Pons (tissue), 1 donor: ENCODE data around the gene GALNT18.

Experiments used
- DNase-seq: peaks from one replicate; pipeline ENCODE4 v3.0.0-alpha.2; 2016; ENCODE audit warnings: low spot score

GALNT18 gene

GRCh38 chr11:11428714-11429113 is 193.1 kb downstream of the GALNT18 start:
- DNase-seq: no peak

GRCh38 chr11:11427542-11427941 is 194.3 kb downstream of the GALNT18 start:
- no peak for DNase-seq

GRCh38 chr11:11427140-11427539 is 194.7 kb downstream of the GALNT18 start:
- no peak for DNase-seq

GRCh38 chr11:11426226-11426952 is 195.4 kb downstream of the GALNT18 start:
- no peak for DNase-seq

- no peak for DNase-seq
Observed at GRCh38 chr11:11425806-11426205, 196.0 kb downstream of the GALNT18 start.

- DNase-seq: no peak
Observed at GRCh38 chr11:11424688-11425087, 197.1 kb downstream of the GALNT18 start.

- DNase-seq: no peak
Observed at GRCh38 chr11:11422411-11423128, 199.2 kb downstream of the GALNT18 start.

GRCh38 chr11:11421509-11421908 is 200.3 kb downstream of the GALNT18 start:
- DNase-seq: no peak

GRCh38 chr11:11420899-11421285 is 200.9 kb downstream of the GALNT18 start:
- no peak for DNase-seq

GRCh38 chr11:11420191-11420898 is 201.5 kb downstream of the GALNT18 start:
- no peak for DNase-seq

GRCh38 chr11:11419747-11420146 is 202.1 kb downstream of the GALNT18 start:
- no peak for DNase-seq

GRCh38 chr11:11416917-11417316 is 204.9 kb downstream of the GALNT18 start:
- DNase-seq: peak; percentile 11

GRCh38 chr11:11416502-11416901 is 205.3 kb downstream of the GALNT18 start:
- peak; percentile 58 for DNase-seq

GRCh38 chr11:11415901-11416300 is 205.9 kb downstream of the GALNT18 start:
- no peak for DNase-seq

- no peak for DNase-seq
Observed at GRCh38 chr11:11414996-11415395, 206.8 kb downstream of the GALNT18 start.

- DNase-seq: no peak
Observed at GRCh38 chr11:11413776-11414175, 208.0 kb downstream of the GALNT18 start.

- no peak for DNase-seq
Observed at GRCh38 chr11:11411401-11411985, 210.3 kb downstream of the GALNT18 start.

GRCh38 chr11:11409901-11410300 is 211.9 kb downstream of the GALNT18 start:
- no peak for DNase-seq

GRCh38 chr11:11409224-11409623 is 212.6 kb downstream of the GALNT18 start:
- no peak for DNase-seq

GRCh38 chr11:11408436-11409221 is 213.2 kb downstream of the GALNT18 start:
- DNase-seq: no peak

- no peak for DNase-seq
Observed at GRCh38 chr11:11407763-11408084, 214.1 kb downstream of the GALNT18 start.
